Astrocyte (in vitro differentiated cells and primary cell): Measurements from ENCODE around the gene ATG4D.
"Not testable (repeated sequence)": the region's sequence is repeated elsewhere in the genome, so short reads cannot be mapped to it uniquely, and the experiment has no call there.

Source experiments
- EZH2 ChIP-seq: IDR thresholded peaks from 2 replicates; pipeline ENCODE4 v1.6.1; 2012; ENCODE audit warnings: mild to moderate bottlenecking, low read length, inconsistent platforms; ENCODE audit not compliant: insufficient read depth
- TF ChIP-seq, protein P1 (sequence below): IDR thresholded peaks from 2 replicates; pipeline ENCODE4 v1.5.1; 2011; ENCODE audit warnings: low read depth, mild to moderate bottlenecking, inconsistent platforms, low read length, moderate library complexity; ENCODE audit not compliant: insufficient read depth

DNA sequence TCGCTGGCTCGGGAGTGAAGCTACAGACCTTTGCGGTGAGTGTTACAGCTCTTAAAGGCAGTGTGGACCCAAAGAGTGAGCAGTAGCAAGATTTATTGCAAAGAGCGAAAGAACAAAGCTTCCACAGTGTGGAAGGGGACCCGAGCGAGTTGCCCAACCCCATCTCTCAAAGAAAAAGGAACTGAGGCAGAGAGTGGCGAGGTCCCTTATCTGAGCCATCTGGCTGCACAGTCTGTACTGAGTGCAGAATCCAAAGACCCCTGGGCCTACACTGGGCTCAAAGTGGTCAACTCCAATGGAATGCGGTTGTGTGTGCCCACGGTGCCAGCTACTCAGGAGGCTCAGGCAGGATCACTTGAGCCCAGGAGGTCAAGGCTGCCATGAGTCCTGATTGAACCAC is 4.7 kb upstream of the ATG4D start:
- TF ChIP-seq, protein P1, sequence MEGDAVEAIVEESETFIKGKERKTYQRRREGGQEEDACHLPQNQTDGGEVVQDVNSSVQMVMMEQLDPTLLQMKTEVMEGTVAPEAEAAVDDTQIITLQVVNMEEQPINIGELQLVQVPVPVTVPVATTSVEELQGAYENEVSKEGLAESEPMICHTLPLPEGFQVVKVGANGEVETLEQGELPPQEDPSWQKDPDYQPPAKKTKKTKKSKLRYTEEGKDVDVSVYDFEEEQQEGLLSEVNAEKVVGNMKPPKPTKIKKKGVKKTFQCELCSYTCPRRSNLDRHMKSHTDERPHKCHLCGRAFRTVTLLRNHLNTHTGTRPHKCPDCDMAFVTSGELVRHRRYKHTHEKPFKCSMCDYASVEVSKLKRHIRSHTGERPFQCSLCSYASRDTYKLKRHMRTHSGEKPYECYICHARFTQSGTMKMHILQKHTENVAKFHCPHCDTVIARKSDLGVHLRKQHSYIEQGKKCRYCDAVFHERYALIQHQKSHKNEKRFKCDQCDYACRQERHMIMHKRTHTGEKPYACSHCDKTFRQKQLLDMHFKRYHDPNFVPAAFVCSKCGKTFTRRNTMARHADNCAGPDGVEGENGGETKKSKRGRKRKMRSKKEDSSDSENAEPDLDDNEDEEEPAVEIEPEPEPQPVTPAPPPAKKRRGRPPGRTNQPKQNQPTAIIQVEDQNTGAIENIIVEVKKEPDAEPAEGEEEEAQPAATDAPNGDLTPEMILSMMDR, result not testable (repeated sequence)
- not testable (repeated sequence) for TF ChIP-seq EZH2
